Smooth muscle cell (in vitro differentiated cells): Measurements from ENCODE around the gene NDC1. TPM values are rescaled to one million over a fixed set of nuclear protein-coding genes. Genes with fewer than 3 reads are reported as not detected.

Experiments
- DNase-seq: peaks from one replicate; lab custom pipeline; 2025; ENCODE audit not compliant: unreplicated experiment; lab: John Stamatoyannopoulos, UW
- H2AFZ ChIP-seq: fragments of 200-600 bp; sonication (generic); 2 replicates; pipeline ENCODE4 v1.6.0; 2016; ENCODE audit warnings: antibody characterized with exemption, low read depth, mild to moderate bottlenecking
- H3F3A ChIP-seq: fragments of 200-600 bp; sonication (generic); 2 replicates; pipeline ENCODE4 v1.6.0; 2017; ENCODE audit warnings: antibody characterized with exemption, low read depth
- H3K27ac ChIP-seq: fragments of 200-600 bp; sonication (generic); 2 replicates; pipeline ENCODE4 v1.5.1; 2016; ENCODE audit warnings: low read depth, mild to moderate bottlenecking
- H3K27me3 ChIP-seq: fragments of 200-600 bp; sonication (generic); 2 replicates; pipeline ENCODE4 v1.6.1; 2016; ENCODE audit warnings: low read depth, mild to moderate bottlenecking
- H3K36me3 ChIP-seq: fragments of 200-600 bp; sonication (generic); 2 replicates; pipeline ENCODE4 v1.5.1; 2016; ENCODE audit warnings: low read depth
- H3K4me1 ChIP-seq: fragments of 200-600 bp; sonication (generic); 2 replicates; pipeline ENCODE4 v1.5.1; 2016; ENCODE audit warnings: low read depth
- H3K4me2 ChIP-seq: fragments of 200-600 bp; sonication (generic); 2 replicates; pipeline ENCODE4 v1.6.0; 2016; ENCODE audit warnings: mild to moderate bottlenecking
- H3K4me3 ChIP-seq: fragments of 200-600 bp; sonication (generic); 2 replicates; pipeline ENCODE4 v1.5.1; 2016; ENCODE audit warnings: mild to moderate bottlenecking
- H3K79me2 ChIP-seq: fragments of 200-600 bp; sonication (generic); 2 replicates; pipeline ENCODE4 v1.6.0; 2016; ENCODE audit warnings: low read depth, mild to moderate bottlenecking
- H3K9ac ChIP-seq: fragments of 200-600 bp; sonication (generic); 2 replicates; pipeline ENCODE4 v1.6.0; 2016; ENCODE audit warnings: low read depth
- H3K9me3 ChIP-seq: fragments of 200-600 bp; sonication (generic); replicated peaks from 2 replicates; pipeline ENCODE4 v1.5.1; 2016; ENCODE audit warnings: low read depth
- H4K20me1 ChIP-seq: fragments of 200-600 bp; sonication (generic); 2 replicates; pipeline ENCODE4 v1.6.0; 2016; ENCODE audit warnings: low read depth
- WGBS: methylation state at CpG from one replicate; pipeline ENCODE4 v1.1.7; 2016; ENCODE audit warnings: low lambda C conversion rate; 5-methylcytosine and 5-hydroxymethylcytosine counted together
- polyA plus RNA-seq: library from polyadenylated mRNA; unstranded; fragments of >200 nt; fragmentation: Nextera tagmentation; extraction: Ambion mirVana; gene quantifications from 2 replicates; pipeline ENCODE4 v1.2.1, GENCODE V29; 2016
- total RNA-seq: library from RNA; depleted of rRNA; stranded (reverse); fragments of >200 nt; gene quantifications from 2 replicates; pipeline ENCODE4 v1.2.3, GENCODE V29; 2014
- TF ChIP-seq, protein P1 (sequence below): fragments of 200-600 bp; sonication (generic); IDR thresholded peaks from 2 replicates; pipeline ENCODE4 v1.5.1; 2017; ENCODE audit warnings: borderline replicate concordance, mild to moderate bottlenecking, antibody characterized with exemption; ENCODE audit not compliant: insufficient read depth, poor library complexity, severe bottlenecking

The NDC1 gene
- total and polyA plus RNA-seq, 2 experiments from 2014 or later = 5.5 to 20.2 TPM

DNA sequence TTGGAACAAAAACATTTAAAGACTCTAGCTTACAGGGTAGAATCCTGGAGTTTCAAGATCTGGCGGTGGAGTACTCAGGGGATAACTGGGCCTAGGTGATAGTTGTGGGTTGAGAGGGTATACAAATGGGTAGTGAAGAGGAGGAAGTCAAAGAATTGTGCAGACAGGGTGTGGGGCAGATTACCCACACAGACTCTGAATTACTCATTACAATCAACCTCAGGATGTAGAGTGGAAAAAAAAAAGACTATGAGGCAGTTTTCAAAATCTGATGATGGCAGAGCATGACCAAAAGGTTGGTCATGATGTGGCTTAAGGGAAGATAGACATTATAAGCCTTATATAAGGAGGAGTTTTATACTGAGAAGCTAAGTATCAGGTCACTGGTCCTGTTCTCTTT, 55.0 kb downstream of the NDC1 start:
- no peak for DNase-seq
- Histone ChIP-seq H3F3A (no peaks in the 10 kb centered on the region), H2AFZ (no peak overlapping the region), H3K9me3 (no peaks in the 10 kb centered on the region), H3K27ac (no peak overlapping the region), H3K4me1 (no peaks in the 10 kb centered on the region), H3K79me2 (no peaks in the 10 kb centered on the region), H4K20me1 (no peaks in the 10 kb centered on the region), H3K4me3 (no peak overlapping the region), H3K4me2 (no peak overlapping the region), H3K36me3 (no peaks in the 10 kb centered on the region), H3K9ac (no peak overlapping the region), H3K27me3 (no peaks in the 10 kb centered on the region)
- TF ChIP-seq, protein P1, sequence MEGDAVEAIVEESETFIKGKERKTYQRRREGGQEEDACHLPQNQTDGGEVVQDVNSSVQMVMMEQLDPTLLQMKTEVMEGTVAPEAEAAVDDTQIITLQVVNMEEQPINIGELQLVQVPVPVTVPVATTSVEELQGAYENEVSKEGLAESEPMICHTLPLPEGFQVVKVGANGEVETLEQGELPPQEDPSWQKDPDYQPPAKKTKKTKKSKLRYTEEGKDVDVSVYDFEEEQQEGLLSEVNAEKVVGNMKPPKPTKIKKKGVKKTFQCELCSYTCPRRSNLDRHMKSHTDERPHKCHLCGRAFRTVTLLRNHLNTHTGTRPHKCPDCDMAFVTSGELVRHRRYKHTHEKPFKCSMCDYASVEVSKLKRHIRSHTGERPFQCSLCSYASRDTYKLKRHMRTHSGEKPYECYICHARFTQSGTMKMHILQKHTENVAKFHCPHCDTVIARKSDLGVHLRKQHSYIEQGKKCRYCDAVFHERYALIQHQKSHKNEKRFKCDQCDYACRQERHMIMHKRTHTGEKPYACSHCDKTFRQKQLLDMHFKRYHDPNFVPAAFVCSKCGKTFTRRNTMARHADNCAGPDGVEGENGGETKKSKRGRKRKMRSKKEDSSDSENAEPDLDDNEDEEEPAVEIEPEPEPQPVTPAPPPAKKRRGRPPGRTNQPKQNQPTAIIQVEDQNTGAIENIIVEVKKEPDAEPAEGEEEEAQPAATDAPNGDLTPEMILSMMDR = no peak
- WGBS = 88% methylated on average over 1 of the region's 1 CpG

DNA sequence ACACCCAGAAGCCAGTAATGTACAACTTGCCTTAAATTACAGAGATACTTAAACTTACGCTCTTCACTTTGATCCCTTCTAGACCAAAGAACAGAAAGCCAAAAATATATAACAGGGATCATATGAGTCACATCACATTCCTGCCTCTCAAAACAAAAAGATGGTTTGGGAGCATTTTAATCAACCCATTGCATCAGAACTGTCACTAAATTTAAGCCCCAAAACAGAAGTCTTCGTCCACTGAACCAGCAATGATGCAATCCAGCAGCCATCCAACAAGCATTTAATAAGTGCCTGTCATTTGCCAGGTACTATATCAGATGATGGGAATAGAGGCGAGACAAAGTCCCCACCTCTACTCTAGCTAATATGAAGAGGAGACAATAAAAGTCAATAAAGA, 56.4 kb downstream of the NDC1 start:
- no peaks in the 10 kb centered on the region for H3K4me1 ChIP-seq
- no peak overlapping the region for H3K4me2 ChIP-seq
- H3K27ac ChIP-seq = no peak overlapping the region
- TF ChIP-seq, protein P1 = no peak
- no peaks in the 10 kb centered on the region for H3K27me3 ChIP-seq
- H3K4me3 ChIP-seq = no peak overlapping the region
- H4K20me1 ChIP-seq = no peaks in the 10 kb centered on the region
- no peak for DNase-seq
- WGBS = 63% methylated on average over 3 of the region's 3 CpGs
- no peak overlapping the region for H2AFZ ChIP-seq
- no peak overlapping the region for H3K9ac ChIP-seq
- no peaks in the 10 kb centered on the region for H3K9me3 ChIP-seq
- no peaks in the 10 kb centered on the region for H3K36me3 ChIP-seq
- H3K79me2 ChIP-seq = no peaks in the 10 kb centered on the region
- no peaks in the 10 kb centered on the region for H3F3A ChIP-seq

DNA sequence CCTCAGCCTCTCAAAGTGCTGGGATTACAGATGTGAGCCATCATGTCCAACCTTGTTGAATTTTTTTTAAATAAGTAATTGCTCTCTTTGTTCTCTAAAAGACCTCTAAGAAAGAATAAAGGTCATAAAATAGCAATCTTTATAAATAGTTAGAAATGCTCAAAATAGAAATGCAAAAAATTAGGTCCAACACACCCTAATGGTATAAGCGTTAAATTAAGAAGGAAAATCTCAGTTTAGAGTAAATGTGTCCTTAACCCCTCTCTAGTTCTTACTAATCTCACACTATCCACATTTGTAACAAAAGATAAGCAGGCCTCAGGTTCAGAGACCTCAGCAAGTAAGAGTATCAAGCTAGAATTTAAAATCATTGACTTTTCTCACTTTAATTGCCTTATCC, 60.8 kb downstream of the NDC1 start:
- no peaks in the 10 kb centered on the region for H3K79me2 ChIP-seq
- WGBS = 97% methylated on average over 1 of the region's 1 CpG
- H3K27me3 ChIP-seq = no peaks in the 10 kb centered on the region
- DNase-seq = no peak
- H3K9me3 ChIP-seq = no peaks in the 10 kb centered on the region
- no peaks in the 10 kb centered on the region for H3F3A ChIP-seq
- H3K36me3 ChIP-seq = no peaks in the 10 kb centered on the region
- no peaks in the 10 kb centered on the region for H3K4me1 ChIP-seq
- TF ChIP-seq, protein P1 = no peak
- no peak overlapping the region for H3K4me3 ChIP-seq
- no peak overlapping the region for H3K9ac ChIP-seq
- H4K20me1 ChIP-seq = no peaks in the 10 kb centered on the region
- no peak overlapping the region for H2AFZ ChIP-seq
- H3K27ac ChIP-seq = no peak overlapping the region
- H3K4me2 ChIP-seq = no peak overlapping the region

DNA sequence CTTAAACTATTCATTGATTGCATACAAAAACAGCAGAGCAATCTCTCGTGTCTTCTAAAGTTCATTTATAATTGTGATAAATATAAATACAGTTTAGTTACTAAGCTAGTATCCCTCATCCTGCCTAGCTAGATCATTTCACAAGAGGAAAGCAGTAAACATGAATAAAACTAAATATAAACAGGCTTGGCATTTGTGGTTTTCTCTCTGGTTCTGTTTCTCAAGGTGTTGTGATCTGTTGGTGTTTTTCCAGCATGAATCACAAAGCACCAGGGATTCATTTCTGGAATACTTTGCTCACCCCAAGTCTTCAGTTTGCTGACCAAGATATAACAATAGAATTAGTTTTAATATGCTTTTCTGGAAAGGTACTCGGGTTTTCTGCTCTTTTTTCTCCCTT, 66.4 kb downstream of the NDC1 start:
- Histone ChIP-seq H3F3A (peaks cover under 1% of the 10 kb centered on the region), H4K20me1 (no peaks in the 10 kb centered on the region), H3K4me1 (peaks cover 10% of the 10 kb centered on the region), H3K36me3 (no peaks in the 10 kb centered on the region), H3K4me2 (peak overlapping the region; percentile 26), H2AFZ (no peak overlapping the region), H3K27me3 (no peaks in the 10 kb centered on the region), H3K9me3 (no peaks in the 10 kb centered on the region), H3K9ac (peak overlapping the region; percentile 15), H3K4me3 (no peak overlapping the region), H3K27ac (peak overlapping the region; percentile 66), H3K79me2 (no peaks in the 10 kb centered on the region)
- 34% methylated on average over 2 of the region's 2 CpGs for WGBS
- TF ChIP-seq, protein P1 = no peak
- DNase-seq = no peak
